Retina (tissue), 1 donor: ENCODE measurements around the gene STK33.
A peak's percentile ranks its signal among the peaks of the same experiment; 100 is the strongest.
"Not testable (repeated sequence)": the region's sequence is repeated elsewhere in the genome, so short reads cannot be mapped to it uniquely, and the experiment has no call there.

ENCODE experiments used
- DNase-seq: peaks from one replicate; pipeline ENCODE4 v3.0.0-alpha.2; 2016

STK33 gene

DNA sequence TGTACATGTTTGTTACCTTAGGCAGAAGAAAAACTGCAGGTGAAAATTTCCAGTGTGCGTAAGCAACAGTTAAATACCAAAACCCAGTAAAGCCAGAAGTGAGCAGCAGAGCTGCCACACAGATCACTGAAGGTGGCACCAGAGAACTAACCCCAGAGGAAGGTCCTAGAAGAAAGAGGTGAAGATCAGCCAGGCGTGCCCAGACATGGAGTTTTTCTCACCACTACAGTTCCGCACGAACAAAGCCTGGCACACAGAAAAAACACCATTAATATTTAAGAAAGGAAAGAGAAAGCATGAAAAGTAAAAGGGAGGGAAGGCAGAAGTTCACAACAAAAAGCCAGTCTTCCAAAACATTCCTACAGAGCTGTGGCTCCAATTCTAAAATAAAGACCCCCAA, 60.7 kb downstream of the STK33 start:
- DNase-seq: no peak

- no peak for DNase-seq
Observed at GRCh38 chr11:8532475-8532874, 61.6 kb downstream of the STK33 start.

- DNase-seq: no peak
Observed at GRCh38 chr11:8531982-8532381, 62.0 kb downstream of the STK33 start.

GRCh38 chr11:8531312-8531711, 62.7 kb downstream of the STK33 start:
- peak; percentile 28 for DNase-seq

- DNase-seq: no peak
Observed at GRCh38 chr11:8527939-8528338, 66.1 kb downstream of the STK33 start.

DNA sequence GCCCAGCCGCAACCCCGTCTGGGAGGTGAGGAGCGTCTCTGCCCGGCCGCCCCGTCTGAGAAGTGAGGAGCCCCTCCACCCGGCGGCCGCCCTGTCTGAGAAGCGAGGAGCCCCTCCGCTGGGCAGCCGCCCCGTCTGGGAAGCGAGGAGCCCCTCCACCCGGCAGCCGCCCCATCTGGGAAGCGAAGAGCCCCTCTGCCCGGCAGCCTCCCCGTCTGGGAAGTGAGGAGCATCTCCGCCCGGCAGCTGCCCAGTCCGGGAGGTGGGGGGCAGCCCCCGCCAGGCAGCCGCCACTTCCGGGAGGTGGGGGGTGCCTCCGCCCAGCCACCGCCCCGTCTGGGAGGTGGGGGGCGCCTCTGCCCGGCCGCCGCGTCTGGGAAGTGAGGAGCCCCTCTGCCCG, 70.6 kb downstream of the STK33 start:
- no peak for DNase-seq

DNA sequence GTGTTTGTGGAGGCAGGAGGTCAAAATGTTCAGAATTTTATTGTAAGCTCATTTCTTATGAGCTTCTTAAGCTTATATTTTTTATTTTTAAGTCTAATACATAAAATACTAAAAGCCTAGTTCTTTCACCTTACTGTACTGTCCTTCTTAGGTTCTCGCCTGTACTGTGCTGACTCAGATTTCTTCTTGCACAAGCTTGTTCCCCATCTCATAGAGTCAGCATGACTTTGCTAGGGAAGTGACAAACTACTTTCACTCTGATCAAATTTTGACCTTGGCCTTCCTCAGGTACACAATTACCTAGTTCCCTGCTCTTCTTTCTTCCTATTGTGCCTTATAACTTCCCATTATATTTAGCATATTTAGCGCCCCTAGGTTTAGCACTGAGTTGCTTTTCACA, 81.5 kb downstream of the STK33 start:
- no peak for DNase-seq

GRCh38 chr11:8503910-8504364, 90.1 kb downstream of the STK33 start:
- no peak for DNase-seq

GRCh38 chr11:8501836-8502235, 92.2 kb downstream of the STK33 start:
- no peak for DNase-seq

GRCh38 chr11:8488395-8488794, 105.6 kb downstream of the STK33 start:
- DNase-seq: no peak

- DNase-seq: no peak
Observed at GRCh38 chr11:8487261-8487660, 106.8 kb downstream of the STK33 start.

GRCh38 chr11:8484251-8484650, 109.8 kb downstream of the STK33 start:
- DNase-seq: no peak

DNA sequence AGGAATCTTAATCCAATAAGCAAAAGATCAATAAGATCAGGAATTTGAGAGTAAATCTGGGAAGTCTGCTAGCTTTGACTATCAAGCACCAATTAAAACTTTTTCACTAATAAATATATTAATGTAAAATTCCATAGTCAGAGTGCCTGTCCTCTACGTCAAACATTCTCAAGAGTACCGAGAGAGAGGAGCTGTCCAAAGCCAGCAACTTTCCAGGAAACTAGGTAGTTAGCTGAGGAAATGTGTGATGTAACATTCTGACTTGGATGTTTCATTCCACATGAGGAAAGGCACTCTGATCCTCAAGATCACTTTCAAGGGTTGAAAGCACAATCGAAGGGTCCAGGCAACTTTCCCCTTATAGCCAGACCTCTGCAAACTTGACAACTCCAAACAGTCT, 113.2 kb downstream of the STK33 start:
- no peak for DNase-seq

- DNase-seq: no peak
Observed at GRCh38 chr11:8477680-8478079, 116.3 kb downstream of the STK33 start.

- DNase-seq: no peak
Observed at GRCh38 chr11:8477151-8477550, 116.9 kb downstream of the STK33 start.

DNA sequence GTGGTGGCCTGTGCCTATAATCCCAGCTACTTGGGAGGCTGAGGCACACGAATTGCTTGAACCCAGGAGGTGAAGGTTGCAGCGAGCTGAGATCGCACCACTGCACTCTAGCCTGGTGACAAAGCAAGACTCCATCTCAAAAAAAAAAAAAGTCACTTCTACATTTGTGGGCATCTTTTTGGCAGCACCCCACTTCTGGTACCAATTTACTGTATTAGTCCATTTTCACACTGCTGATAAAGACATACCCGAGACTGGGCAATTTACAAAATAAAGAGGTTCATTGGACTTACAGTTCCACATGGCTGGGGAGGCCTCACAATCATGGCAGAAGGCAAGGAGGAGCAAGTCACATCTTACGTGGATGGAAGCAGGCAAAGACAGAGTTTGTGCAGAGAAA, 126.2 kb downstream of the STK33 start:
- DNase-seq: not testable (repeated sequence)

- DNase-seq: not testable (repeated sequence)
Observed at GRCh38 chr11:8467356-8467755, 126.7 kb downstream of the STK33 start.

DNA sequence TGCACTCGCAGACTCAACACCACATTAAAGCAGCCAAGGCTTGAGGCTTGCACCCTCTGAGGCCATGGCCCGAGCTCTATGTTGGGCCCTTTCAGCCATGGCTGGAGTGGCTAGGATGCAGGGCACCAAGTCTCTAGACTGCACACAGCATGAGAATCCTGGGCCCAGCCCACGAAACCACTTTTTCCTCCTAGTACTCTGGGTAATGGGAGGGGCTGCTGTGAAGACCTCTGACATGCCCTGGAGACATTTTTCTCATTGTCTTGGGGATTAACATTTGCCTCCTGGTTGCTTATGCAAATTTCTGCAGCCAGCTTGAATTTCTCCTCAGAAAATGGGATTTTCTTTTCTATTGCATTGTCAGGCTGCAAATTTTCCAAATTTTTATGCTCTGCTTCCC, 127.1 kb downstream of the STK33 start:
- DNase-seq: not testable (repeated sequence)

GRCh38 chr11:8459711-8460399, 134.2 kb downstream of the STK33 start:
- DNase-seq: no peak

GRCh38 chr11:8442301-8442700, 151.7 kb downstream of the STK33 start:
- peak; percentile 47 for DNase-seq

DNA sequence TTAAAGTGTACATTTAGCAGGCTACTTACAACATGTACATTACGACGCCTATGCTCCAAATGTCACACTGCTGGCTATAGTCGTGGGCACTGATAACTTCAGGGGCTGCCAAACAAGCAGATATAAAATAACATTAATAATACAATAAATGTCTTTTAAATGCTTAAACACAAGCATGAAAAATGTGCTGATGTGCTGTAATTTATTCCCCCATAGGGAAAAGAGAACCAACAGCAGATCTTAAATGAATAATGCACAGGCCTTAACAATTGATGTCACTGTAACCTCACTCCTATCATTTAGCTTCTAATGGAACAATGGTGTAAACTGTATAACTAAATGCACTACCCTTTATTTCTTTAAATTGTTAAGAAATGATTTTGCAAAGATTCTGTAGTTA, 153.4 kb downstream of the STK33 start:
- no peak for DNase-seq

DNA sequence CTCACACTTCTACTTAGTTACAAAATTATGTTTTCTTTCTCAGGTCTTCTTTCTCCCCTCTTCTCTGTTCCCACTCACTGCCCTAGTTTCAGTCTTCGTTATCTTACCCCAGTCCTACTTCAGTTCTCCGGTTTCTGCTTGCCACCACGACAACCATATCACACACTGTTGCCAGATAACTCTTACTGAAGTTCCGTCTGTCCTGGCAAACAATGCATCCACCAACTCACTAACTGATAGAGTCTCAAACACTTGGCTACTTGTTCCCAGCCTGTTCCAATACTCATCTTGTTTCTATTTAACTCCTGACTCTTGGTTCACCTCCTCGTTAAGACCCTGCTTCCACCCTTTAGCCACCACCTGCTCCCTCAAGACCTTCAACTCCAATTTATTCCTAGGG, 164.5 kb downstream of the STK33 start:
- DNase-seq: no peak

- DNase-seq: no peak
Observed at GRCh38 chr11:8426076-8426475, 168.0 kb downstream of the STK33 start.

DNA sequence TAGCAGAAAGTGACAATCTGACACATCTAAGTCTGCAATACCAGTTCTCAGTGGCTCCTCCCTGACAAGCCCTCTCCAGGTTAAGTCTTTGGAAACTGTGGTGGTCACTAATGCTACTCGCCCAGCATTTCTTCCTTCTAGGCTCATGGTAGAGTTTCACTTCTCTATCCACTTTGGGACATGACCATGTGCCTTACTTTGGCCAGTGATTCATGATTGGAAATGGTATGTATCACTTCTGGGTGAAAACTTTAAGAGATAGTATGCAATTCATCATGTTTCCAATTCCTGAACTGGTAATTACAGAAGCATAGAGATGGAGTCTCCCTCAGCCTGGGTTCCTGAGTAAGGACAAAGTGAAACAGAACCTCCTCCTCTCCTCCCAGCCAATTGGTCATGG, 178.8 kb downstream of the STK33 start:
- DNase-seq: no peak
